HEK293 (cell line): Measurements from ENCODE around the gene PHF21A.

Source experiments
- CTCF ChIA-PET: fragments of 350-600 bp; formaldehyde crosslinking; extraction: SDS; loops from one replicate; lab custom pipeline; 2021; ENCODE audit warnings: antibody characterized with exemption; lab: Yijun Ruan, JAX
- POLR2A ChIA-PET: fragments of 300-600 bp; formaldehyde crosslinking; extraction: SDS; loops from one replicate; lab custom pipeline; 2020; ENCODE audit warnings: antibody characterized with exemption, inconsistent platforms; lab: Yijun Ruan, JAX
- H3K27ac ChIP-seq: fragments of 200-500 bp; sonication (Bioruptor generic); 2 replicates; pipeline ENCODE4 v1.5.1; 2014; ENCODE audit warnings: low read depth, low read length, control low read depth, inconsistent platforms; ENCODE audit errors: extremely low read depth
- H3K36me3 ChIP-seq, 2 experiments: fragments of 200-500 bp in 1 of 2; sonication (Bioruptor generic) in 1 of 2; 1 replicate in 1 of 2; 2 replicates in 1 of 2; pipeline ENCODE4 v1.5.1; 2014 to 2017; ENCODE audit warnings: inconsistent platforms in 2 of 2, low read length in 2 of 2; ENCODE audit not compliant: control insufficient read depth in 2 of 2, insufficient read depth in 1 of 2
- H3K4me1 ChIP-seq: fragments of 200-500 bp; sonication (Bioruptor generic); 2 replicates; pipeline ENCODE4 v1.5.1; 2014; ENCODE audit warnings: mild to moderate bottlenecking, low read length, inconsistent platforms; ENCODE audit not compliant: control insufficient read depth, insufficient read depth
- H3K4me3 ChIP-seq: 2 replicates; pipeline ENCODE4 v1.5.1; 2011; ENCODE audit warnings: low read depth, mild to moderate bottlenecking, control low read depth, low read length, moderate library complexity
- H3K9me3 ChIP-seq: fragments of 200-500 bp; sonication (Bioruptor generic); 2 replicates; pipeline ENCODE4 v1.5.1; 2014; ENCODE audit warnings: low read depth, low read length, inconsistent platforms; ENCODE audit not compliant: control insufficient read depth, insufficient read depth
- BCL11A ChIP-seq: fragments of 450-650 bp; formaldehyde crosslinking; IDR thresholded peaks from 2 replicates; pipeline ENCODE4 v1.5.1; 2016; ENCODE audit warnings: low read depth, missing biosample characterization, missing genetic modification characterization
- GLIS2 ChIP-seq: fragments of 450-650 bp; formaldehyde crosslinking; IDR thresholded peaks from 2 replicates; pipeline ENCODE4 v1.5.1; 2016; ENCODE audit warnings: missing biosample characterization, missing genetic modification characterization
- PRDM1 ChIP-seq: fragments of 450-650 bp; formaldehyde crosslinking; IDR thresholded peaks from 2 replicates; pipeline ENCODE4; 2016; ENCODE audit warnings: missing biosample characterization, missing genetic modification characterization
- ZBTB1 ChIP-seq: fragments of 450-650 bp; formaldehyde crosslinking; IDR thresholded peaks from 2 replicates; pipeline ENCODE4 v1.5.1; 2016; ENCODE audit warnings: missing biosample characterization, missing genetic modification characterization
- ZNF112 ChIP-seq: fragments of 450-650 bp; formaldehyde crosslinking; IDR thresholded peaks from 2 replicates; pipeline ENCODE4 v1.5.0; 2017; ENCODE audit warnings: missing biosample characterization, missing genetic modification characterization
- ZNF121 ChIP-seq: fragments of 450-650 bp; formaldehyde crosslinking; IDR thresholded peaks from 2 replicates; pipeline ENCODE4 v1.5.1; 2016; ENCODE audit warnings: missing biosample characterization, missing genetic modification characterization
- ZNF19 ChIP-seq: fragments of 450-650 bp; formaldehyde crosslinking; IDR thresholded peaks from 2 replicates; pipeline ENCODE4; 2016; ENCODE audit warnings: missing biosample characterization, missing genetic modification characterization, low read depth
- ZNF221 ChIP-seq: fragments of 450-650 bp; formaldehyde crosslinking; IDR thresholded peaks from 2 replicates; pipeline ENCODE4 v1.5.1; 2017; ENCODE audit warnings: missing biosample characterization, missing genetic modification characterization, borderline replicate concordance
- ZNF391 ChIP-seq: fragments of 450-650 bp; formaldehyde crosslinking; IDR thresholded peaks from 2 replicates; pipeline ENCODE4 v1.5.1; 2016; ENCODE audit warnings: low read depth, missing biosample characterization, missing genetic modification characterization, borderline replicate concordance
- ZNF558 ChIP-seq: fragments of 450-650 bp; formaldehyde crosslinking; IDR thresholded peaks from 2 replicates; pipeline ENCODE4 v1.5.1; 2016; ENCODE audit warnings: missing biosample characterization, missing genetic modification characterization
- ZNF560 ChIP-seq: fragments of 450-650 bp; formaldehyde crosslinking; IDR thresholded peaks from 2 replicates; pipeline ENCODE4 v1.5.1; 2017; ENCODE audit warnings: missing biosample characterization, missing genetic modification characterization, borderline replicate concordance
- ZNF585B ChIP-seq: fragments of 450-650 bp; formaldehyde crosslinking; IDR thresholded peaks from 2 replicates; pipeline ENCODE4 v1.5.1; 2016; ENCODE audit warnings: missing biosample characterization, missing genetic modification characterization
- ZNF776 ChIP-seq: fragments of 450-650 bp; formaldehyde crosslinking; IDR thresholded peaks from 2 replicates; pipeline ENCODE4 v1.5.0; 2017; ENCODE audit warnings: missing biosample characterization, missing genetic modification characterization, borderline replicate concordance
- ZNF785 ChIP-seq: fragments of 450-650 bp; formaldehyde crosslinking; IDR thresholded peaks from 2 replicates; pipeline ENCODE4 v1.5.1; 2016; ENCODE audit warnings: missing biosample characterization, missing genetic modification characterization
- ZNF792 ChIP-seq: fragments of 450-650 bp; formaldehyde crosslinking; IDR thresholded peaks from 2 replicates; pipeline ENCODE4 v1.5.1; 2016; ENCODE audit warnings: missing biosample characterization, missing genetic modification characterization
- ZNF843 ChIP-seq: fragments of 450-650 bp; formaldehyde crosslinking; IDR thresholded peaks from 2 replicates; pipeline ENCODE4 v1.5.1; 2016; ENCODE audit warnings: missing biosample characterization, missing genetic modification characterization
- ZSCAN23 ChIP-seq: fragments of 450-650 bp; formaldehyde crosslinking; IDR thresholded peaks from 2 replicates; pipeline ENCODE4 v1.5.1; 2016; ENCODE audit warnings: missing biosample characterization, missing genetic modification characterization
- TF ChIP-seq, protein P1 (sequence below): fragments of 450-650 bp; formaldehyde crosslinking; IDR thresholded peaks from 2 replicates; pipeline ENCODE4 v1.5.1; 2016; ENCODE audit warnings: missing biosample characterization, missing genetic modification characterization, borderline replicate concordance
- TF ChIP-seq, protein P2 (sequence below): fragments of 450-650 bp; formaldehyde crosslinking; IDR thresholded peaks from 2 replicates; pipeline ENCODE4 v1.5.1; 2016; ENCODE audit warnings: missing biosample characterization, missing genetic modification characterization, low read depth
- TF ChIP-seq, protein P3 (sequence below): fragments of 450-650 bp; formaldehyde crosslinking; IDR thresholded peaks from 2 replicates; pipeline ENCODE4 v1.5.1; 2016; ENCODE audit warnings: missing biosample characterization, missing genetic modification characterization, borderline replicate concordance
- TF ChIP-seq, protein P4 (sequence below): fragments of 450-650 bp; formaldehyde crosslinking; IDR thresholded peaks from 2 replicates; pipeline ENCODE4 v1.5.1; 2017; ENCODE audit warnings: missing biosample characterization, missing genetic modification characterization

The PHF21A gene

DNA sequence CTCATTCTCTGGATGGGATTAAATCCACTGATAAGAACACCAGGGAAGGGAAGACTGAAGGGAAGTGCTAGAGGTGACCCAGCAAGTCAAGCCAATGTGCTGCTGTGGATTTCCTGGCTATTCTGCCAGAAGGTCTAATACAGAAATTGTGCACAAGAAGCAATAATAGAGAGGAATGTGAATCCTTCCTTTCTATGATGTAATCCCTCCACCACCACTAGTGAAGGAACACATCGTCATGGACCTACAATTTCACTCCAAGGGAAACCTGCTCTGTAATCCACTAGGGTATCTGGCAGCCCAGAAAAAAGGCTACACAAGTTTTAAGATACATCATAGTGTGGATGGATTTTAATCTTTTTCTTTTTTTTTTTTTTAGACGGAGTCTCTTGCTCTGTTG lies 181.4 kb downstream of the PHF21A start:
- no peak overlapping the region for H3K27ac ChIP-seq
- H3K36me3 ChIP-seq = peaks cover 0 to 32% of the 10 kb centered on the region in 2 experiments; a peak in 1 of 3 replicates
- ChIA-PET CTCF (no interaction called here), POLR2A (interaction anchor here (0.6 kb wide), 1 partner anchor 11 kb away, joined by 3 read pairs; no protein-coding TSS in a partner anchor)
- no peak for TF ChIP-seq ZNF843
- TF ChIP-seq, protein P1, sequence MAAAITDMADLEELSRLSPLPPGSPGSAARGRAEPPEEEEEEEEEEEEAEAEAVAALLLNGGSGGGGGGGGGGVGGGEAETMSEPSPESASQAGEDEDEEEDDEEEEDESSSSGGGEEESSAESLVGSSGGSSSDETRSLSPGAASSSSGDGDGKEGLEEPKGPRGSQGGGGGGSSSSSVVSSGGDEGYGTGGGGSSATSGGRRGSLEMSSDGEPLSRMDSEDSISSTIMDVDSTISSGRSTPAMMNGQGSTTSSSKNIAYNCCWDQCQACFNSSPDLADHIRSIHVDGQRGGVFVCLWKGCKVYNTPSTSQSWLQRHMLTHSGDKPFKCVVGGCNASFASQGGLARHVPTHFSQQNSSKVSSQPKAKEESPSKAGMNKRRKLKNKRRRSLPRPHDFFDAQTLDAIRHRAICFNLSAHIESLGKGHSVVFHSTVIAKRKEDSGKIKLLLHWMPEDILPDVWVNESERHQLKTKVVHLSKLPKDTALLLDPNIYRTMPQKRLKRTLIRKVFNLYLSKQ (tag by site-specific recombination) = no peak
- no peak for TF ChIP-seq ZNF776
- TF ChIP-seq ZSCAN23 (tag by site-specific recombination) = no peak
- TF ChIP-seq ZNF558 = no peak
- no peak for TF ChIP-seq ZNF19 (tag by site-specific recombination)
- TF ChIP-seq, protein P2, sequence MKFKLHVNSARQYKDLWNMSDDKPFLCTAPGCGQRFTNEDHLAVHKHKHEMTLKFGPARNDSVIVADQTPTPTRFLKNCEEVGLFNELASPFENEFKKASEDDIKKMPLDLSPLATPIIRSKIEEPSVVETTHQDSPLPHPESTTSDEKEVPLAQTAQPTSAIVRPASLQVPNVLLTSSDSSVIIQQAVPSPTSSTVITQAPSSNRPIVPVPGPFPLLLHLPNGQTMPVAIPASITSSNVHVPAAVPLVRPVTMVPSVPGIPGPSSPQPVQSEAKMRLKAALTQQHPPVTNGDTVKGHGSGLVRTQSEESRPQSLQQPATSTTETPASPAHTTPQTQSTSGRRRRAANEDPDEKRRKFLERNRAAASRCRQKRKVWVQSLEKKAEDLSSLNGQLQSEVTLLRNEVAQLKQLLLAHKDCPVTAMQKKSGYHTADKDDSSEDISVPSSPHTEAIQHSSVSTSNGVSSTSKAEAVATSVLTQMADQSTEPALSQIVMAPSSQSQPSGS (tag by site-specific recombination) = 0 out of 2 replicates have a peak, but pooled peaks have one; percentile 10
- 0 out of 2 replicates have a peak, but pooled peaks have one; percentile 27 for TF ChIP-seq PRDM1 (tag by site-specific recombination)
- no peak overlapping the region for H3K4me3 ChIP-seq
- no peaks in the 10 kb centered on the region for H3K9me3 ChIP-seq
- no peaks in the 10 kb centered on the region for H3K4me1 ChIP-seq

DNA sequence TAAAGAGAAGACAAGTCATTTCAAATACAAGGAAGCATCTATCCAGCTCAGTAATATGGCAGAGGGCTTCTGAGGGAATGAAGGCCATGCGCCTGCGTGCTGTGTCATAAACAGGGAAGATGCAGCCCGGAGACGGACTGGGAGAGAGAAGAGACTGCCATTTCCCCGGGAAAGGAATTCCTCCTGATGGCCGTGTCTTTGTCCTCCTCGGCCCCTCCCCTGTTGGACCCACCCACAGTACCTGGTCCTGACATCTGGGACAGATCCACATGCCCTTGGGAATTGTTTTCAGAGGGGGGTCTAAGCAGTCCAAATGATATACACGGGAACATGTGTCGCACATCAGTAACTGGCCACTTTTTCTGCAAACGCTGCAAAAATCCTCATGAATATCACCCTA lies 183.3 kb downstream of the PHF21A start:
- Histone ChIP-seq H3K4me1 (no peaks in the 10 kb centered on the region), H3K9me3 (no peaks in the 10 kb centered on the region), H3K4me3 (no peak overlapping the region), H3K27ac (no peak overlapping the region)
- ChIA-PET CTCF (interaction anchor here (0.5 to 2.1 kb wide), 2 partner anchors 66 to 82 kb away, joined by 4 to 9 read pairs; no protein-coding TSS in a partner anchor), POLR2A (no interaction called here)
- TF ChIP-seq ZNF121 (tag by site-specific recombination) = no peak
- TF ChIP-seq, all 188 proteins: peak for 0
- H3K36me3 ChIP-seq = peaks cover 0 to 46% of the 10 kb centered on the region in 2 experiments; a peak in 1 of 3 replicates

DNA sequence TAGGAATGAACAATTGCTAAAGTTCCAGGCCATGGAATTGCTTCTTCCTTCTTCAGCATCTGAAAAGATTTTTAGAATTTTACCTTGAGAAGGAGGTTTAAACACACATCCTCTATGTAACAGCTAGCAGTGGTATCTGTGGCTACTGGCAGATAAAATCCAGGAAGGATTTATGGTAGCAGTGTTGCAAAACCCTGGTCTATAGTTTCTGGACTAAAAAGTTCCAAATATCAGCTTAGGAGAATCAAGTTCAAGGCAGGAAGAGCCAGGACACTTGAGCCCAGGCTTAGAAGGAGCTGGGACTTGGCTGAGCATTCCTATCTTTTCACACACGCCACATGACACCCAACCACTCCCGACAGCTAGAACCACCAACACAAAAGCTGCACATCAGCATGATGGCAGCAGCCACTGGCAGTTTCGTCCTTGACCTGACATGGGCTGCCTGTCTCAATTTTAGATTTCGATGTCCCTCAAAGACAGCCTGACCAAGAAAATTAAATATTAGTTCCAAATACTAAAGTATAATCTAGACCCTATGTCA lies 184.7 kb downstream of the PHF21A start:
- H3K9me3 ChIP-seq = no peaks in the 10 kb centered on the region
- H3K4me1 ChIP-seq = no peaks in the 10 kb centered on the region
- H3K4me3 ChIP-seq = no peak overlapping the region
- ChIA-PET CTCF (interaction anchor here (0.7 to 2.1 kb wide), 3 partner anchors 29 to 70 kb away, joined by 3 to 9 read pairs (median 4); no protein-coding TSS in a partner anchor), POLR2A (no interaction called here)
- no peak overlapping the region for H3K27ac ChIP-seq
- peaks cover 0 to 54% of the 10 kb centered on the region in 2 experiments; a peak in 1 of 3 replicates for H3K36me3 ChIP-seq
- TF ChIP-seq ZNF560 (tag by site-specific recombination) (no peak), ZNF112 (tag by site-specific recombination) (no peak), GLIS2 (tag by site-specific recombination) (no peak), ZNF785 (no peak), ZNF121 (tag by site-specific recombination) (no peak), BCL11A (tag by site-specific recombination) (no peak), ZNF221 (tag by site-specific recombination) (no peak), ZBTB1 (tag by site-specific recombination) (no peak), ZNF391 (tag by site-specific recombination) (no peak), ZNF558 (no peak), ZNF585B (tag by site-specific recombination) (no peak), ZNF792 (tag by site-specific recombination) (no peak)
- TF ChIP-seq, protein P3, sequence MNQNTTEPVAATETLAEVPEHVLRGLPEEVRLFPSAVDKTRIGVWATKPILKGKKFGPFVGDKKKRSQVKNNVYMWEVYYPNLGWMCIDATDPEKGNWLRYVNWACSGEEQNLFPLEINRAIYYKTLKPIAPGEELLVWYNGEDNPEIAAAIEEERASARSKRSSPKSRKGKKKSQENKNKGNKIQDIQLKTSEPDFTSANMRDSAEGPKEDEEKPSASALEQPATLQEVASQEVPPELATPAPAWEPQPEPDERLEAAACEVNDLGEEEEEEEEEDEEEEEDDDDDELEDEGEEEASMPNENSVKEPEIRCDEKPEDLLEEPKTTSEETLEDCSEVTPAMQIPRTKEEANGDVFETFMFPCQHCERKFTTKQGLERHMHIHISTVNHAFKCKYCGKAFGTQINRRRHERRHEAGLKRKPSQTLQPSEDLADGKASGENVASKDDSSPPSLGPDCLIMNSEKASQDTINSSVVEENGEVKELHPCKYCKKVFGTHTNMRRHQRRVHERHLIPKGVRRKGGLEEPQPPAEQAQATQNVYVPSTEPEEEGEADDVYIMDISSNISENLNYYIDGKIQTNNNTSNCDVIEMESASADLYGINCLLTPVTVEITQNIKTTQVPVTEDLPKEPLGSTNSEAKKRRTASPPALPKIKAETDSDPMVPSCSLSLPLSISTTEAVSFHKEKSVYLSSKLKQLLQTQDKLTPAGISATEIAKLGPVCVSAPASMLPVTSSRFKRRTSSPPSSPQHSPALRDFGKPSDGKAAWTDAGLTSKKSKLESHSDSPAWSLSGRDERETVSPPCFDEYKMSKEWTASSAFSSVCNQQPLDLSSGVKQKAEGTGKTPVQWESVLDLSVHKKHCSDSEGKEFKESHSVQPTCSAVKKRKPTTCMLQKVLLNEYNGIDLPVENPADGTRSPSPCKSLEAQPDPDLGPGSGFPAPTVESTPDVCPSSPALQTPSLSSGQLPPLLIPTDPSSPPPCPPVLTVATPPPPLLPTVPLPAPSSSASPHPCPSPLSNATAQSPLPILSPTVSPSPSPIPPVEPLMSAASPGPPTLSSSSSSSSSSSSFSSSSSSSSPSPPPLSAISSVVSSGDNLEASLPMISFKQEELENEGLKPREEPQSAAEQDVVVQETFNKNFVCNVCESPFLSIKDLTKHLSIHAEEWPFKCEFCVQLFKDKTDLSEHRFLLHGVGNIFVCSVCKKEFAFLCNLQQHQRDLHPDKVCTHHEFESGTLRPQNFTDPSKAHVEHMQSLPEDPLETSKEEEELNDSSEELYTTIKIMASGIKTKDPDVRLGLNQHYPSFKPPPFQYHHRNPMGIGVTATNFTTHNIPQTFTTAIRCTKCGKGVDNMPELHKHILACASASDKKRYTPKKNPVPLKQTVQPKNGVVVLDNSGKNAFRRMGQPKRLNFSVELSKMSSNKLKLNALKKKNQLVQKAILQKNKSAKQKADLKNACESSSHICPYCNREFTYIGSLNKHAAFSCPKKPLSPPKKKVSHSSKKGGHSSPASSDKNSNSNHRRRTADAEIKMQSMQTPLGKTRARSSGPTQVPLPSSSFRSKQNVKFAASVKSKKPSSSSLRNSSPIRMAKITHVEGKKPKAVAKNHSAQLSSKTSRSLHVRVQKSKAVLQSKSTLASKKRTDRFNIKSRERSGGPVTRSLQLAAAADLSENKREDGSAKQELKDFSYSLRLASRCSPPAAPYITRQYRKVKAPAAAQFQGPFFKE (tag by site-specific recombination) = no peak
- TF ChIP-seq, protein P4, sequence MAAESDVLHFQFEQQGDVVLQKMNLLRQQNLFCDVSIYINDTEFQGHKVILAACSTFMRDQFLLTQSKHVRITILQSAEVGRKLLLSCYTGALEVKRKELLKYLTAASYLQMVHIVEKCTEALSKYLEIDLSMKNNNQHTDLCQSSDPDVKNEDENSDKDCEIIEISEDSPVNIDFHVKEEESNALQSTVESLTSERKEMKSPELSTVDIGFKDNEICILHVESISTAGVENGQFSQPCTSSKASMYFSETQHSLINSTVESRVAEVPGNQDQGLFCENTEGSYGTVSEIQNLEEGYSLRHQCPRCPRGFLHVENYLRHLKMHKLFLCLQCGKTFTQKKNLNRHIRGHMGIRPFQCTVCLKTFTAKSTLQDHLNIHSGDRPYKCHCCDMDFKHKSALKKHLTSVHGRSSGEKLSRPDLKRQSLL (tag by site-specific recombination) = no peak
